CD4-positive, CD25-positive, alpha-beta regulatory T cell (primary cell): ENCODE data around the gene BAIAP3. TPM values are rescaled to one million over a fixed set of nuclear protein-coding genes. Genes with fewer than 3 reads are reported as not detected.
"Not testable (repeated sequence)": the region's sequence is repeated elsewhere in the genome, so short reads cannot be mapped to it uniquely, and the experiment has no call there.

Source experiments
- ATAC-seq, 2 donors: fragments of 150-1000 bp; cut with Tn5 transposase; one replicate each; pipeline ENCODE4 v1.10.0; 2021; ENCODE audit warnings: low read depth in 2 of 2, moderate number of reproducible peaks in 2 of 2, moderate library complexity in 1 of 2
- DNase-seq, 3 donors: peaks; one replicate each; pipeline versions ENCODE4 v3.0.0 to v3.0.0-alpha.2; 2012 to 2022; ENCODE audit warnings: mixed read lengths in 1 of 3
- H3K27ac ChIP-seq: one replicate; pipeline ENCODE4 v1.7.0; 2013; ENCODE audit warnings: mild to moderate bottlenecking, low read length; ENCODE audit not compliant: insufficient read depth, poor library complexity, severe bottlenecking
- H3K27me3 ChIP-seq: one replicate; pipeline ENCODE4 v1.7.0; 2013; ENCODE audit warnings: low read length; ENCODE audit not compliant: control insufficient read depth, insufficient read depth
- H3K36me3 ChIP-seq: one replicate; pipeline ENCODE4 v1.7.0; 2013; ENCODE audit warnings: mild to moderate bottlenecking, low read length, moderate library complexity; ENCODE audit not compliant: control insufficient read depth, insufficient read depth
- H3K4me1 ChIP-seq: 2 replicates; pipeline ENCODE4 v1.7.0; 2013; ENCODE audit warnings: mild to moderate bottlenecking, low read length; ENCODE audit not compliant: insufficient read depth, control insufficient read depth, poor library complexity, severe bottlenecking
- H3K4me3 ChIP-seq: one replicate; pipeline ENCODE4 v1.7.0; 2013; ENCODE audit warnings: low read depth, mild to moderate bottlenecking, low read length, moderate library complexity
- H3K9me3 ChIP-seq, 2 experiments: 1 replicate in 1 of 2; 2 replicates in 1 of 2; pipeline ENCODE4 v1.7.0; 2013; ENCODE audit warnings: low read length in 2 of 2, mild to moderate bottlenecking in 1 of 2, moderate library complexity in 1 of 2; ENCODE audit not compliant: control insufficient read depth in 2 of 2
- H3K27ac Mint-ChIP-seq, 3 donors: one replicate each; pipeline ENCODE4 v1.8.0; 2020 to 2022; ENCODE audit warnings: mild to moderate bottlenecking in 3 of 3, mixed read lengths in 3 of 3, moderate library complexity in 2 of 3
- H3K27me3 Mint-ChIP-seq: one replicate; pipeline ENCODE4 v1.8.0; 2022; ENCODE audit warnings: mild to moderate bottlenecking, mixed read lengths
- H3K36me3 Mint-ChIP-seq: one replicate; pipeline ENCODE4 v1.8.0; 2020; ENCODE audit warnings: mixed read lengths
- H3K4me1 Mint-ChIP-seq, 4 donors: one replicate each; pipeline ENCODE4 v1.8.0; 2020 to 2022; ENCODE audit warnings: mixed read lengths in 4 of 4, mild to moderate bottlenecking in 1 of 4
- H3K4me3 Mint-ChIP-seq, 4 donors: one replicate each; pipeline ENCODE4 v1.8.0; 2020 to 2022; ENCODE audit warnings: mild to moderate bottlenecking in 4 of 4, mixed read lengths in 4 of 4, moderate library complexity in 3 of 4
- H3K9me3 Mint-ChIP-seq, 7 donors: one replicate each; pipeline ENCODE4 v1.8.0; 2020 to 2022; ENCODE audit warnings: mixed read lengths in 7 of 7, mild to moderate bottlenecking in 3 of 7, moderate library complexity in 2 of 7
- polyA plus RNA-seq, 4 donors: library from polyadenylated mRNA; unstranded; fragments of 300-500 nt; fragmentation: Illumina TruSeq; gene quantifications; one replicate each; pipeline ENCODE4 v1.2.3, GENCODE V29; 2021
- total RNA-seq: library from RNA; stranded (reverse); gene quantifications from one replicate; pipeline ENCODE4 v1.2.3, GENCODE V29; 2022

BAIAP3 gene
- total and polyA plus RNA-seq, 5 donors from 2014 or later, result 0.11 to 3.1 (median 0.35) TPM

GRCh38 chr16:1326946-1327618, 6.4 kb upstream of the BAIAP3 start:
- H3K27me3 Mint-ChIP-seq, result peaks cover 5% of the 10 kb centered on the region
- peaks cover 4% of the 10 kb centered on the region for H3K36me3 Mint-ChIP-seq
- peaks cover 0 to 9% (median 2%) of the 10 kb centered on the region in 4 donors for H3K4me1 Mint-ChIP-seq
- no peaks in the 10 kb centered on the region for H3K9me3 Mint-ChIP-seq
- Histone ChIP-seq H3K27me3 (no peaks in the 10 kb centered on the region), H3K27ac (no peak overlapping the region), H3K4me1 (peaks cover 11% of the 10 kb centered on the region), H3K36me3 (peaks cover 27% of the 10 kb centered on the region), H3K9me3 (peaks cover 0 to 7% of the 10 kb centered on the region in 2 experiments), H3K4me3 (no peak overlapping the region)
- no peak for ATAC-seq
- H3K4me3 Mint-ChIP-seq, result no peak overlapping the region
- DNase-seq, result no peak
- H3K27ac Mint-ChIP-seq, result no peak overlapping the region

- Histone ChIP-seq H3K27me3 (no peaks in the 10 kb centered on the region), H3K27ac (no peak overlapping the region), H3K4me3 (no peak overlapping the region), H3K9me3 (peaks cover 0 to 7% of the 10 kb centered on the region in 2 experiments), H3K4me1 (peaks cover 16% of the 10 kb centered on the region), H3K36me3 (peaks cover 23% of the 10 kb centered on the region)
- ATAC-seq (no peak), DNase-seq (no peak)
- Mint-ChIP-seq H3K27me3 (peaks cover 10% of the 10 kb centered on the region), H3K4me3 (no peak overlapping the region), H3K36me3 (peaks cover 4% of the 10 kb centered on the region), H3K27ac (no peak overlapping the region), H3K9me3 (no peaks in the 10 kb centered on the region), H3K4me1 (peaks cover 0 to 14% (median 2%) of the 10 kb centered on the region in 4 donors)
Observed at GRCh38 chr16:1327619-1327947, 5.9 kb upstream of the BAIAP3 start.

DNA sequence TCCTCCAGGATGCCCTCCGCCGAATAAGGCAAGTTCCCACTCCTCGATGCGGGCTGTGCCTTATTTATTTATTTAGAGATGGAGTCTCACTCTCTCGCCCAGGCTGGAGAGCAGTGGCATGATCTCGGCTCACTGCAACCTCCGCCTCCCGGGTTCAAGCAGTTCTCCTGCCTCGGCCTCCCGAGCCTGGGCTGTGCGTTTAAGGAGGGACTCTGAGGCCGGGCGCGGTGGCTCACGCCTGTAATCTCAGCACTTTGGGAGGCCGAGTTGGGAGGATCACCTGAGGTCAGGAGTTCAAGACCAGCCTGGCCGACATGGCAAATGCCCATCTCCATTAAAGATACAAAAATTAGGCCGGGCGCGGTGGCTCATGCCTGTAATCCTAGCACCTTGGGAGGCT, 5.3 kb upstream of the BAIAP3 start:
- H3K4me3 ChIP-seq, H3K27ac Mint-ChIP-seq, H3K27ac ChIP-seq, H3K27me3 ChIP-seq, ATAC-seq, DNase-seq, H3K9me3 ChIP-seq, H3K9me3 Mint-ChIP-seq, H3K36me3 Mint-ChIP-seq: not testable (repeated sequence)
- Mint-ChIP-seq H3K4me3 (peak overlapping the region in 1 of 4 donors; percentile 10), H3K4me1 (peaks cover 0 to 17% (median 2%) of the 10 kb centered on the region in 4 donors), H3K27me3 (peaks cover 14% of the 10 kb centered on the region)
- Histone ChIP-seq H3K36me3 (peaks cover 23% of the 10 kb centered on the region), H3K4me1 (peaks cover 22% of the 10 kb centered on the region)

DNA sequence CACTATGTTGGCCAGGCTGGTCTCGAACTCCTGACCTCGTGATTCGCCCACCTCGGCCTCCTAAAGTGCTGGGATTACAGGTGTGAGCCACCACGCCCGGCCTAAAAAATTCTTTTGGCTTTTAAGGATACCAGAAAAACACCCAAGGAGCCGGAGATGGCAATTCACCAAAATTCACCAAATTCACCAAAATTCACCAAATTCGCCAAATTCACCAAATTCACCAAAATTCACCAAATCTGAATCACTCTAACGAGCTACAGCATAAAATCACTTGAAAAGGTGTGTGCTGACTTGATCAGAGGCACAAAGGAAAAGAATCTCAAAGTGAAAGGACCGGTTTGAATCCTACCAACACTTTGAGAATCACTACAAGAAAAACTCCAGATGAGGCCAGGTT, 4.5 kb upstream of the BAIAP3 start:
- H3K4me3 ChIP-seq, H3K27ac Mint-ChIP-seq, ATAC-seq, H3K27me3 ChIP-seq, H3K9me3 Mint-ChIP-seq, H3K9me3 ChIP-seq, H3K4me3 Mint-ChIP-seq, H3K36me3 Mint-ChIP-seq, H3K27ac ChIP-seq, DNase-seq: not testable (repeated sequence)
- Histone ChIP-seq H3K4me1 (peaks cover 30% of the 10 kb centered on the region), H3K36me3 (peaks cover 16% of the 10 kb centered on the region)
- Mint-ChIP-seq H3K27me3 (peaks cover 14% of the 10 kb centered on the region), H3K4me1 (peaks cover 0 to 17% (median 2%) of the 10 kb centered on the region in 4 donors)

DNA sequence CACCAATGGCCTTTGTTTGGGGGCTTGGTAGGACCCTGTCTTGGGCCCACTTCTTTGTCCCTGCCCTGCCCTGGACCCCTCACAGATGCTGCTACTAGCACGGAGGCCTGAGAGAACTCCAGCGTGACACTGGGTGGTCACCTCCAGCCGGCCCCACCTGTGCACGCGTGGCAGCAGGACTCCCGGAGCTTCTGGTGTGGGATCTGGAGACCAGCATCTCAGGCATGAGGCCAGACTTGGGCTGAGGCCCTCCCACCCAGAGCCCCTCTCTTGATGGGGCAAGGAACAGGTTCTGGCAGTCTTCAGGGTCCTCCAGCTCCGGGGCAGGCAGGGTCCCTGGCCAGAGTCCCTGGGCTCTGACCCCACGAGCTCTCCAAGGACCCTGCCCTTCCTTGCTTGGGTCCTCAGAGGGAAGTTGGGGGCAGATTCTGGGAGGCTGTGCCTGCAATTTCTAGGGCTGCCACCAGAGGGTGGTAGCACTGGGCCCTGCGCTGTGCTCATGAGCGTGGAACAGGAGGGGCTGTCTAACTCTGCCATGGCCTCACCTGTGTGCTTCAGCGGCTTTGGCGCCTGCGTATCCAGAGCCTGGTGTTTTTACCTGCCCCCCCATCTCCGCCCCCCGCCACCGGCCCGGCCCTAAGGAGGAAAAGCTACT, 3.1 kb upstream of the BAIAP3 start:
- DNase-seq (peak in 1 of 3 donors; percentile 28), ATAC-seq (no peak)
- Mint-ChIP-seq H3K27ac (no peak overlapping the region), H3K9me3 (no peaks in the 10 kb centered on the region), H3K27me3 (peaks cover 25% of the 10 kb centered on the region), H3K4me3 (no peak overlapping the region), H3K36me3 (peaks cover 4% of the 10 kb centered on the region), H3K4me1 (peaks cover 0 to 17% (median 2%) of the 10 kb centered on the region in 4 donors)
- Histone ChIP-seq H3K27me3 (no peaks in the 10 kb centered on the region), H3K9me3 (peaks cover 0 to 7% of the 10 kb centered on the region in 2 experiments), H3K4me3 (no peak overlapping the region), H3K36me3 (peaks cover 1% of the 10 kb centered on the region), H3K27ac (no peak overlapping the region), H3K4me1 (peaks cover 36% of the 10 kb centered on the region)

DNA sequence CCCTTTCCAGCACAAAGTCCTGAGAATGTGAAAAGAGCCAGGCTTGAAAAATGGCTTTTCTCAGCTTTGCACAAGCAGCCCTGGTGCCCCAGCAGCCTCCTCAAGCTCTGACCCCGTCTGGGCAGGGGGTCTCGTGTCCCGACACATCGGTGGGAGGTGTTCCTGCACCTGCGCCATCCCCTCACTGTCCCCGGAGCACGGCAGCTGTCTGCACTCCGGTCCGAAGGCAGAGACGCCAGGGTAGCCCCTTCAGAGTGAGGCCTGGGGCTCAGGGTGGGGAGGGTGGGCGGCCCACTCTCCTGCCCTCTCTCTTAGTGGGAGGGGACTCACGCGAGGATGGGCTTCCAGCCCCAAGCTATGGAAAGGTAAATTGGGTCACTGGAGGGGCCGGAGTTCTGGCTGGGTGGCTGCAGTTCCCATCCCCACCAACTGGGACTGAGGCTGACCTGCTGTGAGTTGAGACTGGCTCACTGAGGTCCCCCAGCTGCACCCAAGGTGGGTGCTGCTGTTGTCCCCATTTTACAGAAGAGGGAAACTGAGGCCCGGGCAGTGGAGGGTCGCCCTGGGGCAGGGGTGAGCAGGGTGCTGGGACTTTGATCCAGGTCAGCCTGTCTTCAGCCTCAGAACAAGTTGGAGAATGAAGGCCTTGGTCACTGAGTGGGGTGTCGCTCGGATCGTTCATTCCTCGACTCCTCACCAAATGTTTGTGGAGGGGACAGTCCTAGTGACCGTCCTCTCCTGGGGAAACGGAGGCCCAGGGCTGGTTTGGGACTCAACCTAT, 2.3 kb upstream of the BAIAP3 start:
- Mint-ChIP-seq H3K27ac (no peak overlapping the region), H3K36me3 (peaks cover 4% of the 10 kb centered on the region), H3K27me3 (peaks cover 29% of the 10 kb centered on the region), H3K4me3 (peak overlapping the region in 1 of 4 donors; percentile 53), H3K9me3 (no peaks in the 10 kb centered on the region), H3K4me1 (peaks cover 0 to 19% (median 2%) of the 10 kb centered on the region in 4 donors)
- DNase-seq, result no peak
- H3K27ac ChIP-seq, result no peak overlapping the region
- no peak for ATAC-seq
- H3K36me3 ChIP-seq, result no peaks in the 10 kb centered on the region
- no peak overlapping the region for H3K4me3 ChIP-seq
- peaks cover 36% of the 10 kb centered on the region for H3K4me1 ChIP-seq
- H3K9me3 ChIP-seq, result peaks cover 0 to 7% of the 10 kb centered on the region in 2 experiments
- H3K27me3 ChIP-seq, result no peaks in the 10 kb centered on the region

- H3K36me3 Mint-ChIP-seq, result no peaks in the 10 kb centered on the region
- DNase-seq (peak in 1 of 3 donors; percentile 43), ATAC-seq (peak in 1 of 2 donors; percentile 13)
- H3K36me3 ChIP-seq, result no peaks in the 10 kb centered on the region
- H3K27me3 ChIP-seq, result no peaks in the 10 kb centered on the region
- peaks cover 36% of the 10 kb centered on the region for H3K4me1 ChIP-seq
- no peaks in the 10 kb centered on the region for H3K9me3 Mint-ChIP-seq
- H3K27me3 Mint-ChIP-seq, result peaks cover 37% of the 10 kb centered on the region
- H3K4me1 Mint-ChIP-seq, result peaks cover 0 to 19% (median 2%) of the 10 kb centered on the region in 4 donors
- peaks cover 0 to 7% of the 10 kb centered on the region in 2 experiments for H3K9me3 ChIP-seq
- H3K4me3 ChIP-seq, result no peak overlapping the region
- H3K4me3 Mint-ChIP-seq, result peak overlapping the region in 3 of 4 donors; percentile 32 to 63 (median 61)
- no peak overlapping the region for H3K27ac Mint-ChIP-seq
- H3K27ac ChIP-seq, result no peak overlapping the region
Observed at GRCh38 chr16:1331712-1332617, 1.5 kb upstream of the BAIAP3 start.
